SW 1271 (cell line): ENCODE measurements around the gene NAA35.
"Not testable (repeated sequence)": the region's sequence is repeated elsewhere in the genome, so short reads cannot be mapped to it uniquely, and the experiment has no call there.

ENCODE experiments used
- DNase-seq, 2 experiments: peaks; one replicate each; lab custom pipeline; 2025; lab: John Stamatoyannopoulos, UW

Gene NAA35

DNA sequence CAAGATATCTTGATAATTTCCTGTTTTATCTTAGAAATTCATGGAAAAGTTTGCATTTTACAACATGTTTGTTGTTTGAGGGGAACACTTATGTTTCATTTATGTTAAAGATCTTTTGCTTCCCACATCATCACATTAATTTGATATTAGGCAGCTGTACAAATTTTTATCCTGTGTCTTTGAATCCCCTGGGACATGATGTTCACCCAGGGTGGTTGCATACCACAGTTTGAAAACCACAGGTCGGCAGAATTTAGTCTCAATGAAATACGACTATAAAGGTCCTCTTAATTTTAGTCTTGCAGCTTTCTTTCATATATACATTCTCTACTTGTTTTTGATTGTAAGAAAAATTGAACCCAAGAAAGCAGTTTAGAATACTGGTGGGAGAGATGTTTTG, 3.7 kb downstream of the NAA35 start:
- no peak for DNase-seq

DNA sequence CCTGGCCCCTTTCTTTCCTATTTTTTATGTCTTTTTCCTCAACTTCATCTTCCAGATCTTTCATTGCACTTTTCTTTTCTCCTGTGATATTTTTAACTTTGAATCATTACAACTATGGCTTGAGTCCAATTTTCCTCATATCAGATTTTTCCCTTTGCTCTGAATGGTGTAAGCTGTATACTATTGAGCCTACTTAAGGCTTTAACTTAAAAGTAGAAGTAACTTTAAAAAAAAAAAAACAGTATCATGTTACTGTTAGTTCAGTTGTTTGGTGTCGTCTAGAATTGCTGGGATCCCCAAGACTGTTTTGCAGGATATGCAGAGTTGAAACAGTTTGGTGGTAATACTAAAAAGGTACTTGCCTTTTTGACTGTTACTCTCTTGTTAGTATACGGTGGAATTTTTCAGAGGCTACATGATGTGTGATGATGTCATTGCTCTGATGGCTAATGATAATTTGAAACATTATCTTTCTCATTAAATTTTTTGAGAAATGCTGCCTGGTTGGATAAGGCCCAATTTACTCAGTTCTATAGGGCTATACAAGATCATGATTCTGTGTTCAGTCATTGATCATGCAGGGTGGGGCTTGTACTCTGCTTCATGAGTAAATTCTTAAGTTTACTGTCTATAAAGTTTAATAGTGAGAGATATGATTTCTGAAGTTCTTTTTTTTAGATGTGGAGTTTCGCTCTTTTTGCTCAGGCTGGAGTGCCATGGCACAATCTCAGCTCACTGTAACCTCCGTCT, 8.8 kb downstream of the NAA35 start:
- no peak for DNase-seq

DNA sequence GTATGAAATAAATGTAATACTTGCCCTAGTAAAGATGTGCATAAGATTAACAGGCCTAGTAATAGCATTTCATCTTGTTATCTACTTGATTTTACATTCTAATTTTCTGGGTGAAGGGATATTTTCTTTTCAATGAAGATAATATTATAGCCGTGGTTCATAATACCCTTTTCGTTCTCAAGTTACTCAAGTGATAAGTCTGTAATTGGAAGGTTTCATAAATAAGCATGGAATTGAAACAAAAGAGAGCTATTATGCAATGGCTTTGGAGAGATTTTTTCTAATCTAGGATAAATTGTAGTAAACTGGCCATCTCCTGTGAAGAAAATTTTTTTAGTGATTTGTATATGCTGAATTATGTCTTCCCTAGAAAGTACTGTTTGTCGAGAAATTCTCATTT, 19.0 kb downstream of the NAA35 start:
- no peak for DNase-seq

DNA sequence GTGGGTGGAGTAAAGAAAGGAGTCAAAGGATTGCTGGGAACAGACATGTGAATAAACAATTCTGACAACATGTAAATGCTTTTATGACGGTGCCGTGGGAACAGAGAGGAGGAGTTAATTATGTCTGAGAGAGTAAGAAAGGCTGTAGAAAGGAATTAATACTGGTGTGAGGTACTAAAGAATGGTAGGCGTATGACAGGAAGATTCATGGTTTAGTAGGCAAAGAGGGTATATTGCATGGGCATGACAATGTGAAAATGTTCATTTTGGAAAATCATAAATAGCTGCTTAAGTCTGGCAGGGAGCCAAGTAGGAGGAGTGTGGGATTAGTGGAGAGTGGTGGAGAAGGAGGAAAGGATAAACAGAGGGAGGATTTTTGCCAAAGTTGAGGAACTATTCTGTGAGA, 19.7 kb downstream of the NAA35 start:
- DNase-seq: no peak

DNA sequence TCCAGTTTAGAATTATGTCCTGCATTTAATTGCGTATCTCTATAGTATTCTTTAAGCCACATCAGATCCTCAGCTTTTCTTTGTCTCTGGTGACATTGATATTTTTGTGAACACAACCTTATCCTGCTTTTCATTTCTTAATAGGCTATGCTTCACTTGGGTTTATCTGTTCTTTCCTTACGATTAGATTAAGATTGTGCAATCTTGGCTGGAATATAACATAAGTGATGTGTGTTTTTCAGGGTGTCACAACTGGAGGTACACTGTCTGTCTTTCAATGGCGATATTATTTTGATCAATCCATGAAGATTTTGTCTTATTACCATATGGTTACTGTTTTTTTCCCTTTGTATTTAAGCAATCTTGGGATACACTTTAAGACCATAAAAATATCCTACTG, 23.6 kb downstream of the NAA35 start:
- DNase-seq: no peak

DNA sequence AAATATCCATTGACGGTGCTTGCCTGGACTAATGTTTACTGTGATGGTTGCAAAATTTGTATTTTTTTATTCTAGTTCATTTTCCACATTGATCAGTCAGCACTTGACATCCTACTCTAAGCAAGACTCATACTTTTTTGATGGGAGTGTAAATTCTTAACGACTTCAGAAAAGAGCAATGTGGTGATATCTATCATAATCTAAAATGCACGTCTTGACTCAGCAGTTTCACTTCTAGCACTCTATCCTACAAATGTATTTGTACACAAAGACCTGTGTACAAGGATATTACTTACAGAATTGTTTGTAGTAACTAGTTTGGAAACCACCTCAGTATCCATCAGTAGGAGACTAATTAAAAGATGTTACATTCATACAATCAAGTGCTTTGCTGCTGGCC, 24.0 kb downstream of the NAA35 start:
- no peak for DNase-seq

DNA sequence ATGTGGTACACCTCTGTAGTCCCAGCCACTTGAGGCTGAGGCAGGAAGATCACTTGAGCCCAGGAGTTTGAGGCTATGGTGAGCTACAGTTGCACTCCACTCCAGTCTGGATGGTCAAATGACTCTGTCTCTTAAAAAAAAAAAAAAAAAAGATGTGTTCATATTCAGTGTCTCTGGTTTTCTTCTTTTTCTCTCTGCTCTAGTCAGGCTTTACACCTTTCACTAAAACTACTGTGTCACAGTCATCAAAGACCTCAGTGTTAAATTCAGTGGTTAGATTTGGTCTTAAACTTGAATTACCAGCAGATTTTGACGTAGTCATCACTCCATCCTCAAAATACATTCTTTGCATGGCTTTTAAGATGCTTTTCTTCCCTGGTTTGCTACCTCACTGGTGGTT, 28.8 kb downstream of the NAA35 start:
- DNase-seq: no peak

DNA sequence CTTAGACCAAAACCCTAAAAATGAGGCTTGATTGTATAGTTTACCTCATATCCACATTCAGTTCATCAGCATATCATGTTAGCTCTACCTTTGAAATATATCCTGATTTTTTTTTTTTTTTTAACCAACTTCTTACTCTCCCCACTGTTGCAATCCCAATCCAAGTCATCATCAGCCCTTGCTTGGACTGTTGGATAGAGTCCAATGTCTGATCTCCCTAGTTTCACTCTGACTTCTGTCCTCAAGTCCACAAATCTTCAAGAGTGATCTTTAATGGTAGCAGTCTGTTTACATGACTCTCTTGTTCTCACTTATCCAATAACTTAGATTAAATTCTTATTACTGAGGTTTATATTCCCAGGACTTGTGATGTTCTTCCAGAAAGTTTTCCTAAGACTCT, 30.8 kb downstream of the NAA35 start:
- DNase-seq: no peak

DNA sequence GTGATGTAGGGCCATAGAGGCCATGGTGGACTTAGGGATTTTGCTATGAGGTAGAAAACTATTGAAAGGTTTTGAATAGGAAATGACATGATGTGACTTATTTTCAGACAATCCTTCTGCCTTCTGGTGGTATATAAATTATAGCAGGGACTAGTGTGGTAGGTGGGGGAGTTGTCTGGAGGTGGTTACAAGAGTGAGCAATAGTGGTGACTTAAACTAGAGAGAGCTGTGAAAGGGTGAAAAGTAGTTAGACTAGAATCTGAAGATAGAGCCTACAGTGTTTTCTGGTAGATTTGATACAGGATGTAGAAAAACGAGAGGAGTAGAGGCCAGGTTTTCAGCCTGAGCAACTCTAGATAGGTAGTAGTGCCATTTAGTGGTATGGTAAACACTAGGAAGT, 32.3 kb downstream of the NAA35 start:
- no peak for DNase-seq

DNA sequence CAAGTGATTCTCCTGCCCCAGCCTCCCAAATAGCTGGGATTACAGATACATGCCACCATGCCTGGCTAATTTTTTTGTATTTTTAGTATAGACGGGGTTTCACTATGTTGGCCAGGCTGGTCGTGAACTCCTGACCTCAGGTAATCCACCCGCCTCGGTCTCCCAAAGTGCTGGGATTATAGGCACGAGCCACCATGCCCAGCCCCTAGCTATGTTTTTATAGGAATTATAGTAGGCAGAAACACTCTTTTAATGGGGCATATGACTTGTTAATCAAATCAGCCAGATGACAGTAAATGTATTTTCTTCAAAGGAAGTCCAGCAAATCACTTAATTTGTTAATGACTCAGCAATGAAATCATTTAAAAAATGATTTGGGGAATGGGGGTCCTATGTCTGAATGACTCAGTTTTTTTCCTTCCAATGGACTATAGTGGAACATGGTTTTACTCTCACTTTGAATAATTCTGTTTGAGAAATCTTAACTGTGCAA, 33.2 kb downstream of the NAA35 start:
- DNase-seq: not testable (repeated sequence)

DNA sequence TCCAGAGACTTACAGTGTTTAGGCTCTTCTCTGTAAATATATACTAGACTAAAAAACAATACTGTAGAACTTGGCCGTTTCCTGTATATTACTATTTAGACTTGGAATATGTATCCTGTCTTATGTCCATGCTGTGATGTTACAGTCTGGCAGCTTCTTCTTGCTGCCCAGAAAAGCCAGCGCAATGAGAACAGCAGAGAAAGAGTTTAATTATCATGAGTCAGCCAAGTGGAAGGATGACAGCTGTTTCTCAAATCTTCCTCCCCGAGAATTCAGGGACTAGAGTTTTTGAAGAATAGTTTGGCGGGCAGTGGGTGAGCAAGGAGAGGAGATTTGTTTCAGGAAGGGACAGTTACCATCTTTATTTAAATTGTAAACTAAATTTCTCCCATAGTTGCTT, 37.5 kb downstream of the NAA35 start:
- DNase-seq: no peak

DNA sequence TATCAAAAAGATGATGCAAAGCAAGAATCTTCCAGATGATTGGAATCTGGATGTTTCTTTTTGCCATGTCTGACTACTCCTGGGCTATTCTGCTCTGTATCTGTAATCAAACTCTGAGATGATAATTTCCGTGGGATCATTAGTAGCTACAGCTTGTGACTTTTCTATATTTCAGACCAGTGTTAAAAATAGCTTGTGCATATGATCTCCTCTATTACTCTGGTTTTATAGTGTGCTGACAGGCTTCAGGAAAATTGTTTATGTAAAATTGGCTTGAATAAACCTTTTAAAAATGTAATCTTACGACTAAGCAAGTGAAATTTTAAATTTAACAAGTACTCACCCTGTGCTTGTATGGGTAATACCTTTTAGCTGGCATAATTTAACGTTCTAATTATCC, 40.4 kb downstream of the NAA35 start:
- DNase-seq: no peak

DNA sequence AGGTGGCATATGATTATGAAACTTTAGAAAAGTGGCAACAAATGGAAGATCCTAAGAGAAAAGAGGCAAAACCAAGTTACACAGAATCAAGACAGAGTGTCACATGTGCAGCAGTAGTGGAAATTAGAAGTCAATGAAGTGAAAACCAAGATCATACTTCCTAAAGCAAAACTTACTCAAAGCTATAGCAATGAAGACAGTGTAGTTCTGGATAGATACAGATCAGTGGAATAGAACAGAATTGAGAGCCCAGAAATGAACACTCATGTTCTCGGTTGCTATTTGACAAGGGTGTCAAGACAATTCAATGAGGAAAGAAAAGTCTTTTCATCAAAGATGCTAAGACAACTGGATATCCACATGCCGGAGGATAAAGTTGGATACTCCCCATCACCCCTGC, 43.5 kb downstream of the NAA35 start:
- DNase-seq: no peak

DNA sequence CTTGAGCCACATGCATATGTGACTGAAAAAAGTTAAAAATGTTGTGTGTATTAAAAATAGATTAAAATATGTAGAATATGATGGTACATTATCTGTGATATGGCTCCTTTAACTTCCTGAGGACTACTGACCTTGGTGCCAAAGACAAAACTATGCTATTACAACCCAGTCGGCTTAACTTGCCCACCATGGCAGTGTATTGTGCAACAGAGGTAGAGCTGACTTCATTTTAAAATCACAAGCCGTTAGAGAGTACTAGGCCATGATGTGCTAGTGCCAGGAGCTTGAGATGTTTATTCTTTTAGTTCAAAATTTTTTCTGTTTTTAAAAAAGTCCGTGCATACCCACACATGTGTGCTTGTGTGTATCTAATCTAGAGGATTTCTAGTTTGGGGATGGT, 46.3 kb downstream of the NAA35 start:
- no peak for DNase-seq

DNA sequence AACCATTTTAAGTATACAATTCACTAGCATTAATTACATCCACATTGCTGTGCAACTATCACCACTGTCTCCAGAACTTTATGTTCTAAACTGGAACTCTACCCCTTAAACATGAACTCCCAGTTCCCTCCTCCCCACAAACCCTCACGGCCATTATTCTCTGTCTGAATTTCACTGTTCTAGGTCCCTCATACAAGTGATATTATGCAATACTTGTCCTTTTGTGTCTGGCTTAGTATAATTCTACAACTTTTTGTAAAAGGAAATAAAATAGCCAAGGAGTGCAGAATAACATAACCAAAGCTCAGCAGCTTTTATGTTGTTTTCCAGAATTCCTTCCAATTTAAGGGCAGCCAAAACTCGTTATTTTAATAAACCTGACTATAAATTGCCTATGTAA, 53.2 kb downstream of the NAA35 start:
- DNase-seq: no peak

DNA sequence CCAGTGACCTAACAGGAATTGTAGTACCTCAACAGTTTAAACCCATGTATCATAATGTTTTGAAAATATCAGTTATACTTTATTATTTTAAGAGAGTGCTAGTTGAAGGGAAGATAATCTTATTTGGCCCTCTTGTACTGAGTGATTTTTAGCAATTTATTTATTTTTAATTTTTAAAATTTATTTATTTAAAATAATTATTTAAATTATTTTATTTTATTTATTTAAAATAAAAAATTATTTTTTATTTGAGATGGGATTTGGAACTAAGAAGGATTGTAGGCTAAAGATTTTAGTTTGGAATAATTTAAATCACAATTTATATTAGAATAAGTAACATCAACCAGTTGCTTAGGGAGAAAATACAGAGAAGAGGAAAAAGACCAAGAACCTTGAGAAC, 54.2 kb downstream of the NAA35 start:
- no peak for DNase-seq

DNA sequence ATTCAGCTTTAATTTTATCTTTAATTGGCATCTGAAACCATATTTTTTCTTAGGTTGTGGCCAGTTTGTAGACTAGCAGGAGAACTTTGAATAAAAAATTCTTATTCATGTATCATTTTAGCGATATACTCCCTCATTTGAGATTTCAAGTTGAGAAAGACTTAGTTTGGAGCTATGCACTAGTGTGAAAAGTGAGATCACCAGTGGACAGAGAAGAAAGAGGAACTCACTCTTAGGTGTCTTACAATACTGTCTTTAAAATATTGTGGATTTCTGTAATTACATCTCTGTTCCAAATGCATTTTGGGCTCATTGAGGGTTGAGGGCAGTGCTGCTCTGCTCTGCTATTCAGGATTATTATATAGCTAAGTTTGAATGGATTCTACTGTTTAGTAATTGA, 54.7 kb downstream of the NAA35 start:
- no peak for DNase-seq

DNA sequence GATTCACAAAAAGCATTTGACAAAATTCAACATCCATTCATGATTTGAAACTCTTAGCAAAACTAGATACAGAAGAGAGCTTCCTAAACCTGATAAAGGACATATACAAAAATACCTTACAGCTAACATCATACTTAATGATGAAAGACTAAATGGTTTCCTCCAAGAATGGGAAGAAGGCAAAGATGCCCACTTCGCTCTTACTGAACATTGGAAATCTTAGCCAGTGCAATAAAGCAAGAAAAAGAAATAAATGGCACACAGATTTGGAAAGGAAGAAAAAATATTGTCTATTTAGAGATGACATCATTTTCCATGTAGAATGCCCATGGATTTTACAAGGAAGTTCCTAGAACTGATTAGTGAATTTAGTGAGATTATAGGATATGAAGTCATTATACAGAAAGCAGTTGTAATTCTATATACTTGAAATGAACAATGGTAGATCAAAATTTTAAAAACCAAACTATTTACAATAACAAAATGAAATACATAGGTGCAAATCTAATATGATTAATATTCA, 64.4 kb downstream of the NAA35 start:
- no peak for DNase-seq

DNA sequence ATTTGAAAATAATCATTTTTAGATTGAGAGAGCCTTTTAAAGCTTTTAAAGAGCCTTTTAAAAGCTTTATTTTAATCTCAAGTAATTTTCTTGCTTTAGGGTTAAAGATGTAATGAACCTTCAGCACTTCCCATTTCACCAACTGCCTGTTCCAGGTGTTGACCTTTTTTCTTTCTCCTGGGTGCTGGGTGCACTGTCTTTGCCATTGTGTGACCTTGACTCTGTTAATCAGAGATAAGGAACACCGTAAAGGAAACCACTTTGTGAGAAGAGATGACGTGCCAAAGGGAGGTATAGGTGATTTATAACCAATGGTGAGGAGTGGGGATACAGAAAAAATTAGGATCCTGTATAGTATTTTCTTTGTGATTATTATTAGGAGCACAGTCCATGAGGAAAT, 68.2 kb downstream of the NAA35 start:
- no peak for DNase-seq

DNA sequence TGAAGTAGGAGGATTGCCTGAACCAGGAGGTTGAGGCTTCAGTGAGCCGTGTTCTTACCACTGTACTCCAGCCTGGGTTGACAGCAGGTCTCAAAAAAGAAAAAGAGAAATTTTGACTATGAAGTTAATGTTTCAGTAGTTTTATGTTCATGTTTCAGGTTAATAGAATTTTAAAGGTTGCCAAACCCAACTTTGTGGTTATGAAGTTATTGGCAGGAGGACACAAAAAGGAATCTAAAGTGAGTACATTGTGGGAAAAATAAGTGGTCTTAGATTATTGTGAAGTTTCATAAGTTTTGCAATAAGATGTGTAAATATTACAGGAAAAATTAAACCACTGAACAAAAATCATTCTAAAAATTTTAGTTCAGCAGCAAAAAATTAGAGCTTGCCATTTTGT, 79.8 kb downstream of the NAA35 start:
- DNase-seq: no peak

DNA sequence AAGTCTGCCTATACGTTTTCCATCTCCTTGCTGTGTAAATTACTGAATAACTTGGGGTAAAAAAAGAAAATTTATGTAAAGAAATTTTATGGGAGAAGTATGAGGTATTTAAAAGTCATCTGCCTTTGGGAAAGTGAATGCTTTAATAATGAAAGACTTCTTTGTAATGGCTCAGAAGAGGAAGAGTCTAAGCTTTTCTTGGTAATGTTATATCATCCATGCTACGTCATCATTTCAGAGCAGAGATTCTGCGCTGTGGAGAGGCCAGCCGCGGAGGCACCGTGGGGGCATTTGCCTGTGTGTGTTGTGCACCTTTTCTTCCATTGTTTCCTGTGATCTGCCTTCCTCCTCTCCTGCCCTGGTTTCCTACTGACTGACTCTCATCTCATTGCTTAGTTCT, 80.2 kb downstream of the NAA35 start:
- no peak for DNase-seq

DNA sequence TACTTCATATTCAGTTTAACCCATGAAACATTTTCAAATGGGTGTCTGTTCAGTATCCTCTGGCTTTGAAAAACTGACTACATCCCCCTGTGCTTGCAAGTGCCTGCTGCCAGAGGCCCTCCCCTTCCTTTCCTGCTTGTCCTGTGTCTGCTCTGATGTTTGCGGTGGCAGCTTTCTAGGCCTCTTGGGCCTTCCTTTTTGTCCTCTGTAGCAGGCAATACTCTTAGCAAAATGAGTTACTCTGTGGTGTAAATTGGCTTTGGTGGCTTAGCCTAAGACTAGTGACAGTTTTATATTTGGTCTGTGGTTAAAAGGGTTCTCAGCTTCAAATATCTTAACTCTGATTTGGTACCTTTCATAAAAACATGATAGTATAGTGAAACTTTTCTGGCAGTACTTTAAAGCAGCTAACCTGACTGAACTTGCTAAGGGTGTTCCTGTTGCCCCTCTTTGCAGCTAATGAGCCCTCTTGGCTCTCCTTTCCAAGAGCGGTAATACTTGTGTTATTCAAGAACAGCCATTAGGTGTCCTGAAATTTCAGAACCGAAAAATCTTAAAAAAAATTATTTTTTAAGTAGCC, 81.8 kb downstream of the NAA35 start:
- DNase-seq: no peak

DNA sequence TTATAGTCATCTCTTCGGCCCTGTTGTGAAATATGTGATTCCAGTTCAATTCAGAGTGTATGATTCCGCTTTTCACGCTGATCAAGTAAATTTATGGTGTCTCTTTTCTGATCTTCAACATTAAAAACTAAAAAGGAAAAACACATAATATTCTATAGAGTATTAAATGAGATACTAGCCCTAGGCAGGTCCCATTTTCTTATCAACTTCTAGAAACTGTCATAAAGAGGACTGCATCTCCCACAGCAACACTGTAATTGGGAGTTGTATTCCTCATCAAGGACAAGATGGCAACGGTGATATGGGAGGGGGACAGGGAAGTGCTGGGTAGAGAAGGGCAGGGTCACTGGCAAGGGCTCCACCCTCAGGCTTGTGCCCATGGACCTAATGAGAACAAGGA, 86.8 kb downstream of the NAA35 start:
- no peak for DNase-seq
